T-helper 2 cell (primary cell): ENCODE data around the gene HSD3B1.

Experiments
- DNase-seq, 5 experiments: peaks; one replicate each; pipeline versions ENCODE4 v3.0.0 to v3.0.0-alpha.2; 2012 to 2022
- total RNA-seq, 2 donors: gene quantifications; one replicate each; lab custom pipeline; 2026; lab: John Stamatoyannopoulos, UW

The HSD3B1 gene
- total RNA-seq: 0 reads per million in 2 donors

DNA sequence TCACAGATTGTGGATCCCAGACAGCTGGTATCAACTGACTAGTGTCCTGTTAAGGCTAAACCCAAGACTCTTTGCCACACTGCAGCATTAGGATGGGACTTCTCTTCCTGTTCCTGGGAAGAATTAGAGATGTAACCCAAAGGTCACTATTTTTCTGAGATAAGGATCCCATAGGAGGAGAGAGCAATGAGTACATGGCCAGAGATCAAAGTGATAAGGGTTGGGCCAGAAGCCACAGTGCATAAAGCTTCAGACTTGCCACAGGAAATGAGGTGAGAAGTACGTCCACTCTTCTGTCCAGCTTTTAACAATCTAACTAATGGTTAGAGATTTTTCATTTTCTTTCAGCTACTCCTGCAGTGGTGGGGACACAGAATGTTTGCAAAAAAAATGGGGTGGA lies at the start of gene HSD3B1:
Gene HSD3B1, plus strand, starts transcription at position 270 of the 400 bp plus-strand sequence. CDS start 267 bp downstream, outside the sequence.
- no peak for DNase-seq

DNA sequence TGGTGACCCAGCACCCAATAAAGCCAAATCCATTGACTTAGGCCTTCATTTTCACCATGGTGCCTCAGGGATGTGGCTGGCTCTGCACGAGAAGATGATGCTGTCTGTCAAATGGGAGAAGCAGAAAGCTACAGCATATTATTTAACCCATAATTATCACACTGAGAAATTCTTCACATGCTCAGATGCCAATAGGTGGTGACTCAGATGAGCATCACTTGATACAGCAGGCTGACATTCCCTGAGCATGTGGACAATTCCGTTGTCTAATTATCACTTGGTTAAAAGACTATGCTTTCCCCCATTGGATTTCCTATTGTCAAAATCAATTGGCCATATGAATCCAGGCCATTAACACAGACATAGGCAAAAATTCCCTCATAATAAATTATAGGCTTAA lies 44.0 kb upstream of the HSD3B1 start:
- no peak for DNase-seq

DNA sequence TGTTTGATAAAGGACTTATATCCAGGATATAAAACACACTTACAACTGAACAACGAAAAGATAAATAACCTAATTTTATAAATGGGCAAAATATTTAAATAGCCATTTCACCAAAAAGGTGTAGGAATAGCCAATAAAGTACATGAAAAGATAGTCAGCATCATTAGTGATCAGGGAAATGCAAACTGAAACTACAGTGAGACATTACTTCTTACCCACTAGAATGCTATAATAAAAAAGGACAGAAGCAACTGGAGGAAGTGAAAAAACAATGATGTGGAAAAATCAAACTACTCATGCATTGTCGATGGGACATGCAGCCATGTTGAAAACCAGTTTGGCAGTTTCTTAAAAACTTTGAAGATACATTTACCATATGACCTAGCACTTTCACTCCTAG lies 43.4 kb upstream of the HSD3B1 start:
- DNase-seq: no peak

DNA sequence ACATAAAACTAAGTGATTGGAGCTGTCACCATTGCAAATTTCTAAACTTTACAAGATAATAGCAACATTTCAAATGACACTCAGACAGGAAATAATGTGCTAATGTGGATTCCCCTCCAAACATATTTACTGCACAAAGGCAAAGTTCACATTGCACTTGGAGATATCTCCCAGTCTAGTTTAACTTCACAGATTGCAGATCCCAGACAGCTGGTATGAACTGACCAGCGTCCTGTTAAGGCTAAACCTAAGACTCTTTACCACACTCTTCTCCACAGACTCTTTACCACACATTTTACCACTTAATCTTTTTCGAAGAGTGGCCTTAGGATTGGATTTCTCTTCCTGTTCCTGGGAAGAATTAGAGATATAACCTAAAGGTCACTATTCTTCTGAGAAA lies 40.6 kb upstream of the HSD3B1 start:
- no peak for DNase-seq

DNA sequence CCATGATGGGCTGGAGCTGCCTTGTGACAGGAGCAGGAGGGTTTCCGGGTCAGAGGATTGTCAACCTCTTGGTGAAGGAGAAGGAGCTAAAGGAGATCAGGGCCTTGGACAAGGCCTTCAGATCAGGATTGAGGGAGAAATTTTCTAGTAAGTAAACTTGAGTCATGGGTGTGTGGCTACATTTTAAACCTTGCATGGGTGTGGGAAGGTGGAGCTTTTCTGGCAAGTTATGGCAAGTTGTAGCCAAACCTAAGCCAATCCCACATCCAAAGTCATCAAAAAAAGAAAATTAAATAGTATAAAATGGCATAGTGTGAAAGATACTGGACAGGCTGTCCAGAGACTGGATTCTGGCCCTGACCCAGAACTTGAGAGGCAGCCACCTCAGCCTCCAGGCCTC lies 39.8 kb upstream of the HSD3B1 start:
- no peak for DNase-seq

DNA sequence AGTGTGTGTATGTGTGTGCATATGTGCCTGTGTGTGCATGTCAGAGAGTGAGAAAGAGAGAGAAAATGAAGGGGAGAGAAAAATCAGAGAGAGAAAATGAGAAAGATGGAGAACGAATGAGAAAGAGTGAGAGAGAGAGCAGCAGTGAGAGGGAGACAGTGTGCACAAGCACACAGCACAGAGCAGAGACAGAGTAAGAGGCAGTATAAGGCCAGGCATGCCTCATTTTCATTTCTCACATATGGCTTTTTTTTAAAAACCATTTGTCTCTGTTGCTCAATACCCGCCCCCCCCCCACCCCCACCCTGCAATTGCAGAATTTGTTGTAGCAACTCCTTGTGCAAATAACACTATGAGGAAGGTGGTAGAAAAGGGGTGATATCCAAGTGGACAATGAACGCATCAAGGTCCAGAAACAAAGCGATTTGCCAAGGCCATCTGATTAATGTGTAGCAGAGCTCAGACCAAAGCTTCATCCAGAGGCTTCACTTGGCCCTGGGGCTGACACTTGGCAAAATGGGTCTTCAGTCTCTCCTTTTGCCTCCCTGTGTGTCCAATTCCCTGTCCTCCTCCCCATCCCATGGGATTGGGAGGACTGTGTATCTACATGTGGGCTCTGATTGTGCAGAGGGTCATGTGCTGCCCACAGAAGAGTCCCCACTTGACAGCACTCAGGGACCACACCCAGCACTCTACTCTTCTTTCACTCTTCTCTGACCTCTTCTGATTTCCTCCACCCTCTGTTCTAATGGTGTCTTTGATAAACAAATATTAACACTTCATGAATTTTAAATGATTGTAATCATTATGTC lies 38.9 kb upstream of the HSD3B1 start:
- no peak for DNase-seq

DNA sequence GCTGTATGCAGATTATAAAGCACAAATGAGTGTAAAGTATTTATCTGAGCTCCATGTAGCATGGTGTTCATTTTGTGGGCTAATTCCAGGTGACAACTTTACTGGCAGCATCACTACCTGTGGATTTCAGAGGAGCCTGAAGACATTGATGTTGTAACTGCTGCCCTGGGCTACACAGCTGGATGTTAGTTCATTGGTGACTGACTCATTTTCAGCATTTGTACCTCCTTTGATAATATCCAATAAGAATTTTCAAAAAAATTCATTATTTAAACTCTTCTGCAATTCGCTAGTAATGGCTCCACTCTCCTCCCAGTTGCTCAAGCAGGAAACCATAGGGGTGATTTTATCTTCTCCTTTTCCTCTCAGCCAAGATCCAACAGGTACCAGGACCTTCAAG lies 37.3 kb upstream of the HSD3B1 start:
- DNase-seq: no peak

DNA sequence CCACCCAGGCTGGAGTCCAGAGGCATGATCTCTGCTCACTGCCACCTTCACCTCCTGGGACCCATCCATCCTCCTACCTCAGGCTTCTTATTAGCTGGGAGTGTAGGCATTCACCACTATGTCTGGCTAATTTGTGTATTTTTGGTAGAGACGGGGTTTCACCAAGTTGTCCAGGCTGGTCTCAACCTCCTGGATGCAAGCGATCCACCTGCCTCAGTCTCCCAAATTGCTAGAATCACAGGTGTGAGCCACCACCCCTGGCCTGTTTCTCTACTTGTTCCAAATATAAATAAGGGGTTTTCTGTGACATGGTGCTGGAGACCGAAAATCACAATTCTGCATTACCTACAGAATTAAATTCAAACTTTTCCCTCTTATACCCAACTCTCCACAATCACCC lies 36.6 kb upstream of the HSD3B1 start:
- no peak for DNase-seq

DNA sequence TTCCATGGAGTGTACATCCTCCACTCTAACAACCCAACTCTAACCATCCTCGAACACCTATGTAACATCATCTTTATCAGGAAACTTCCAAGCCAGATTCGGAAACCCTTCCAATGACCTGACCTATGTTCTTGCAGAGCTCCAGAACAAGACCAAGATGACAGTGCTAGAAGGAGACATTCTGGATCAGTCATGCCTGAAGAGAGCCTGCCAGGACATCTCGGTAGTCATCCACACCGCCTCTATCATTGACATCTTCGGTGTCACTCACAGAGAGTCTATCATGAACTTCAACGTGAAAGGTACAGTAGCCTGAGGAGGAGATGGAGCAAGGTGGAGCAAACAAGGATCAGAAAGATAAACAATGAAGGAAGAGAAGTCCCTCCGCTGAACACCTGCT lies 36.1 kb upstream of the HSD3B1 start:
- no peak for DNase-seq

DNA sequence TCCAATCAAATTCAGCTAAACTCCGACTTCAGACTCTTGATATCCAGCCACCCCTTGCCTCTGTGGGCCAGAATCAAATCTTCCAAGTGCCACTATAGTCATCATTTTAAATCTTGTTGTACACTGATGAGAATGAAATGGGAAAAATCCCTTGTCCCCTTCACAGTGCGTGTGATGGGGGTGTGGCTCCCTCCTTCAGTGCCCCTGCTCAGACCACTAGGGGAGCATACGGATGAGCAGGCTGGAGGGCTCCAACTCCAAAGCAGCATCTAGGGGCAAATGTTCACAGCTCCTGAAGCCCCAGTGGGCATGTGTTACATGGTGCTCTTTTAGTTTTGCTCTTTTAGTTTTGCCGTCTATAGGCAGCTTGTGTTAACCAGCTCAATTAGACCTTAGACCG lies 35.4 kb upstream of the HSD3B1 start:
- no peak for DNase-seq

DNA sequence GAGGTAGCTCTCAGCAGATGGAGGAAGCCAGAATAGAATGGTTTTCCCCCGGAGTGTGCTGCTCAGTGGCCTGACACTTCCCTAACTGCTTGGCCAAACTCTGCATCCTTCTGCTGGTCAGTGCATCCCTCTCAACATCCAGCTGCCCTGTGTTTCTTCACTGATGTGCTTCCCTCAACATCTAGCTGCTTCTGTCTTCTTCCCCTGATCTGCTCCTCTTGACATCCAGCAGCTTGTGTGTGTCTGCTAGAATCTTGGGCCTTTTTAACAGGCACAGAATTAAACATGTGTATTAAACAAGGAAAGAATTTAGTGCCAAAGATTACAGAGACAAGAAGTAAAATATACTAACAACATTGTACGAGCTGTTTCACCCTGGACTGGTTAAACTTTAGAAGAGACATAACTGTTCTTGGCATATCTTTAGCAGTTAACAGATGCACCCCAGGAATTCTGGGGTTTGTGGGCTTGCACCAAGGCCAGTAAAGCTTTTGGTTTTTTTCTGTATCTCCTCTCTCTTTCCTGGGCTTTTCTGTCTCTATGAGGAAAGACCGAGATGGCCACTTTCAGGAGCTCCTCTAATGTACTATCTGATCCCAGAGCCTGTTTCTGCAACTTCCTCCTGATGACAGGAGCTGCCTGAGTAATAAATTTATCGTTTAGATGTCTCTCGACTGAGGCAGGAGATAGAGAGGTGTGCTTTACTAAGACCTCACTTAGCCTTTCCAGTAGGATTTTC lies 34.8 kb upstream of the HSD3B1 start:
- no peak for DNase-seq

DNA sequence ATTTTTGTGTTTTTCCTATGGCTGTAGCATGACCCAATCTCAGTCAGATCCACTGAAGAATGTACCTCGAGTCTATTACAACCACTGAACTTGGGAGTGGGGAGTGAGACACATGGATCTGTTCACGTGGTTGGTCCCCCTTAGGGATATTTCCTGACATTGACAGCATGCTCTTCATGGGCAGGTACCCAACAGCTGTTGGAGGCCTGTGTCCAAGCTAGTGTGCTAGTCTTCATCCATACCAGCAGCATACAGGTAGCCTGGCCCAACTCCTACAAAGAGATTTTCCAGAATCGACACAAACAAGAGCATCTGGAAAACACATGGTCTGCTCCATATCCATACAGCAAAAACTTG lies 34.2 kb upstream of the HSD3B1 start:
- DNase-seq: no peak

DNA sequence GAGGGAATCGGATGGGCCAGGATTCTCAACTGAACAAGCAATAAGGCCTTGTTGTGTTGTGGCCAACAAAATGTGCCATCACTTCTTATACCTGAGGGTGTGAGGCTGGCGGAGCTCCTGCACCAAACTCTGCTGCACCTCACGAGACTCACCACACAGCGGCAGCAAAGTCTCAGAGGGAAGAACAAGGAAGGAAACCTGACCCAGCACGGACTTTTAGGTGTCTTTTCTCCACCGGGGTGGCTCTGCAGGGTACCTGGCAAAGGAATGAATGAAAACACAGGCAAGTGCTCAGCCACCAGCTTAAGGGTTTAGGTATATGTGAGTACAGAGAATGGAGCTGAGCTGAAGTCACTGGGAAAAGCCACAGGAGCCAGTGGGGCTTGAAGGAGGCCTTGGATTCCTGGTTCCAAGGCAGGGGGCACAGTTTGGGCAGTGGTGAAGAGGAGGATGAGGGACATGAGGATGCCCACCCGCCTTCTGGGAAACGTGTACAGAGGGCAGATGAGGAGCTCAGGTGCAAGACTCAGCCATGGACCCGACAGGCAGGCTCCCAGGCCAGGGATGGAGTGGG lies 31.1 kb upstream of the HSD3B1 start:
- DNase-seq: peak in 1 of 5 experiments; percentile 59

DNA sequence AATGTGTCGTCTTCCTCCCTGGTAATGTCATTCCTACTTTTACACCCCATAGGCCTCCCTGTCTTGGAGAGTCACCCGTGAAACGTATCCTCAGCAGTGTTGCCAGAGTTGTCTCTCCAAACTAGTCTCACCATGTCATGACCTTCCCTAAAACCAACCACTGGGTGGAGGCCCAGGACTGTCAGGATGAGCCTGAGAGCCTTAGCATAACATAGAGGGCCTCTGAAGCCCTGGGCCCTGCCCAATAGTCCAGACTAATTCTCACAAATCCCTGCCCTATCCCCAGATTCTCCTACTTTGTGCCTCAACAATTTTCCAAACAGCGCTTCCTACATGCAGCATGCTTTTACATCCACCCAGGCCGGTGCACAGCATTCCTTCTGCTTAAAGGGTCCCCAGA lies 29.3 kb upstream of the HSD3B1 start:
- no peak for DNase-seq

DNA sequence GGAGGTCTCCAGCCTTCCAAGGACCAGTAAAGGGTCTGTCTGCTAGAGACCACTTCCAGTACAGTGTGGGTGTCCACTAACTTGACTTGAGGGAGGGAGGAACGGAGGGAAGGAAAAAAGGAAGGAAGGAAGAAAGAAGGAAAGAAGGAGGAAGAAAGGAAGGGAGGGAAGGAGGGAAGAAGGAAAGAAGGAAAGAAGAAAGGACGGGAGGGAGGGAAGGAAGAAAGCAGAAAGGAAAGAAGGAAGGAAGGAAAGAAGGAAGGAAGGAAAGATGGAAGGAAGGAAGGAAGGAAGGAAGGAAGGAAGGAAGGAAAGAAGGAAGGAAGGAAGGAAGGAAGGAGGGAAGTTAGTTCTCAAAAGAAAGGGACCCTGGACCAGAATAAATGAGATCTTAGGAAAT lies 26.8 kb upstream of the HSD3B1 start:
- no peak for DNase-seq

DNA sequence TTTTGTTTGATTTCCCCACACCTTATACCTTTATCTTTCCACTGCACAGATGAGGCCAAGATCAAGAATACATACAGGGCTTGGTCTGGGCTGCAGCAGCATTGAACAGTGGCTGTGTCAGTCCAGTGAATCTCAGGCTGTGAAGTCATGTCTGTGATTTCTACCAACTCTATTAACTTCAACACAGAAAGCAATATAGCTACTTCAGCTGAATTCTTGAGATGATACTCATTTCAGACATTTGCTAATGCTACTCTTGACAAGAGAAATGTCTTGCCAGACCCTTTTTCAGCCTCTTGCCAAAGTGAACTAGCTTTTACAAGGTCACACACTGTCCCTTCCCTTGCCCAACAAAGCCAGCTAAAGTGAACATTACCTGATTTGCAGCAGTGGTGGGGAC lies 25.1 kb upstream of the HSD3B1 start:
- DNase-seq: no peak

DNA sequence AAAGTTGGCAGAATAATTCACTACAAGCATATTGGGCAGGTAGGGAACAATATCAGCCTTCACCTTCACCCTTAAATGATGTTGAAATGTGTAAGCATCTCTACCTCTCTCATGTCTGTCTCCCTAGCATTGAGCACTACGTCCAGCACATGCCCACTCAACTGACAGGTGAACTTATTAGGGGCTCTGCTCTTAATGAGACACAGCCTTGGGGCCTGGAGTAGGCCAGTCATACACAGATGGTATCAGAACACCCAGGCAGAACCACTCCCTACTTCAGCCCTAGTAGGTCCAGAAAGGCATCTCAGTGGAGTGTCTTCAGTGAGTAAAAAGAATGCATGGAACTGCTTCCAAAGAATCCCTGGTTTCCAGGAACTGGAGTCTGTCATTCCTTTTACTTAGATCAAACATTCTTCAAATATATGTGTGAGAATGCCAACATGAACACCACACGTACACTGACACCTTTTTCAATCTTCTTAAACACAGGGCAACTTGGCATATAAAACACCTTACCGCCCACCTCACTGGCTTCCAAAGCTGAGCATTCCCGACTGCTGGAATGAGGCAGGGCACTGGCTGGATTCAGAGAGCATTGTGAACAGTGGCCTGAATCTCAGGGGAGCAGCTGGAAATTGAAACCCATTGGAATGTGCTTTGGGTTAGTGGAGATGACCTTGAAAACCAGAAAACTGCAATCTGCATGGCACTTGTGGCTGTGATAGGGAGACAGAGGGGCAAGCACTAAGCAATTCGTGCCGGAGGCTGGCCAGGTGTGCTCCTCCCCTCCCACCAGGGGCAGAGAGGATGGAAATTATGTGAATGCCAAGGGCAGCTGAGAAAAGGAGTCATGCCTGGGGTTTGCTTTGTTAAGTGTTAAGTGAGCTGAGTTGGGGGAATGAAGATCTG lies 24.2 kb upstream of the HSD3B1 start:
- no peak for DNase-seq

DNA sequence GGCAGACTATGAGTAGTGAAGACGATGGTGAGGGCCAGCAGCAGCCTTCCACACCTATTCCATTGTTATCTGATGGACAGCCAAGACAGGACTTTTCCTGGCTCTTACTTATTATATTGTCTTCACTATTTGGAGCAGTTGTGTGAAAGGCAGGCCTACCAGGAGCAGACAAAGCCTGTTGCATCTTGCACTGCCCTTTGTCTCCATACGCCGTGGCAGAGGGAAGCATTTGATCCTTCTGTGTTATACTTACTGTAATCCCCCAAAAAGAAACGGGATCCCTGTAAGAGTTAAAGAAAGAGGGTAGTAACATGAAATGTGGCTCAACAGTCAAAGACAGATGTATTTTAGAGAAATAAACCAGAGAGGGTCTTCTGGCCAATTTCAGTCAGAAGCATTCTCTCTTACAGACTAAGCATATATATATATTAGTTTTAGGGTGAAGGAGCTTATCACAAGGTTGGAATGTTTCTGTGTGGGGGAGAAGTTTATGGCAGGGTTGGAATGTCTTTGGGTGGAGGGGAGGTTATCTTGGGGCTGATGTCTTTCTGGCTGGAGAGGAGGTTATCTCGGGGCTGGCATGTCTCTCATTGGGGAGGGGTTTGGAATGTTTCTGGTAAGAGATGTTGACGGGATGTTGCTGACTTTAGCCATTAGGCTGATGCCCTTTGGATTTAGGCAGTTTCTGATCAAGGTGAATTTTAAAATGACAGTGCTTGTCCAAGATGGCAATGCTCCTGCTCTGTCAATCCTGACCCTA lies 23.4 kb upstream of the HSD3B1 start:
- DNase-seq: no peak

DNA sequence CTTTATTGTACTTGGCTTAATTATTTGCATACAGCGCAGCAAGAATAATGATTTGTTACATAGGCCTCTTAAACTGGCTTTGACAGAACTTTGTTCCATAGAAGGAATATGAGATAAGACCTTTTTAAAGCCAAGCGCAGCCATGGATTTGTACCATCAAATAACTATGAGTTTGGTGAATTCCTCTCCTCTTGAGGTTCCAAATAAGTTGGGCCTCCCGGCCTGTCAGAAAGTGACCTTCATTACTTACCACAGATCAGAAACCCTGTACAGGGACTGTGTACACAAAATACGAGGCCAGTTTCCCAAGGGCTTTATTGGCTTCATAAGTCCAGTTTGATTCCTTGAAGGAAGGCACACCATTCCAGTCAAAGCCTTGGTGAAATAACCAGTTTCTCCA lies 21.8 kb upstream of the HSD3B1 start:
- no peak for DNase-seq

DNA sequence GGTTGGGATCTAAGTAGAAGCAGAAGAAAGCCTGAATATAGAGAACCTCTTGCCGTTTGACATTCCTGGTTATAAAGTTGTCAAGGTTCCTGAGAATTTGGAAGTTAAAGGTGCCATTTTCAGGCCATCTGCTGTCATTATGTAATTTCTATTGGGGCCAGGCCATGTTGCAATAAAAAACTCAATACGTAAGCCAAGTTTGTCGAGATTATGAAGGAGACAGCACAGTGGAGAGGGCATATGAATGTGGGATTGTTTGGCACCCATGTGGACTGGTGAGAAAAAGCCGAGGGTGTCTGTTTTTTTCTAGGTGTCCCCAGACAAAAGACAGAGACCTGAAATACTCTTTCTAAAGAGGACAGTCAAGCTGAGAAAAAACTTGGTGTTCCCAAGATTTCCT lies 18.8 kb upstream of the HSD3B1 start:
- DNase-seq: no peak

DNA sequence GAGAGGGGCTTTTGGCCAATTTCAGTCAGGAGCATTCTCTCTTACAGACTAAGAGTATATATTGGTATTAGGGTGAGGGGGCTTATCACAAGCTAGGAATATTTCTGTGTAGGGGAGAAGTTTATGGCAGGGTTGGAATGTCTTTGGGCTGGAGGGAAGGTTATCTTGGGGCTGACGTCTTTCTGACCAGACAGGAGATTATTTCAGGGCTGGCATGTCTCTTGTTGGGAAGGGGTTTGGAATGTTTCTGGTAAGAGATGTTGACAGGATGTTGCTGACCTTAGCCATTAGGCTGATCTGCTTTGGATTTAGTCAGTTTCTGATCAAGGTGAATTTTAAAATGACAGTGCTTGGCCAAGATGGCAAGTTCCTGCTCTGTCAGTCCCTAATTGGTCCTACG lies 17.8 kb upstream of the HSD3B1 start:
- DNase-seq: no peak

DNA sequence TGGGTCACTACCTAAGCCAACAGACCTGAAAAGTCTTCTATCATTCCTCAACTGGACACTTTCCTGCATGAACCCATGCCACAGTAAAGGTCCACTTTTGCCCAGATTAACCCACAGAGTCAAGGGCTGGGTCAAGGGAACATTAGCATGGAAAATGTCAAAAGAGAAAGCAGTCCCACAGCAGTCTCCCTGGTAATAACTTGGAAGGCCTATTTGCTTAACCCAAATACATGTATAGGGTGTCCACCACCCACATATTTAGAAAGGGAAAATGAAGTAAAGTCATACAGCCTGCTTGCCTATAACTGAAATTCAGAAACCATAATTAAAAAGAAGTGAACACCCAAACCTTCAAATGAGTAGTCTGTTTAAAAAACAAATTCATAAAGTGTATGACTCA lies 16.1 kb upstream of the HSD3B1 start:
- DNase-seq: no peak
